PC-9 (cell line): Measurements from ENCODE around the gene ERCC5. TPM values are rescaled to one million over a fixed set of nuclear protein-coding genes. Genes with fewer than 3 reads are reported as not detected.

Experiments
- BruUV-seq: library from RNA; stranded (reverse); fragments of 400-500 nt; replicated peaks from 2 replicates; lab custom pipeline; 2021; lab: Mats Ljungman, UMichigan
- CTCF ChIA-PET: fragments of 300-600 bp; sonication (Branson Sonifier 250); formaldehyde crosslinking; loops from one replicate; lab custom pipeline; 2022; ENCODE audit warnings: antibody characterized with exemption; lab: Charles Lee
- POLR2A ChIA-PET: fragments of 300-600 bp; sonication (Branson Sonifier 250); formaldehyde crosslinking; loops from one replicate; lab custom pipeline; 2022; ENCODE audit warnings: antibody characterized with exemption; ENCODE audit not compliant: unreplicated experiment; lab: Charles Lee
- DNase-seq, 2 experiments: peaks; one replicate each; pipeline versions ENCODE4 v3.0.0 to v3.0.0-alpha.2; 2015 to 2022; ENCODE audit warnings: mixed read lengths in 1 of 2
- H2AFZ ChIP-seq: fragments of 200-600 bp; sonication (generic); 2 replicates; pipeline ENCODE4 v1.8.1; 2017; ENCODE audit warnings: antibody characterized with exemption
- H3F3A ChIP-seq: fragments of 200-600 bp; sonication (generic); 2 replicates; pipeline ENCODE4 v1.8.1; 2017; ENCODE audit warnings: antibody characterized with exemption, mild to moderate bottlenecking, low read depth; ENCODE audit not compliant: insufficient read depth
- H3K27ac ChIP-seq: fragments of 200-600 bp; sonication (generic); 2 replicates; pipeline ENCODE4 v1.6.1; 2016; ENCODE audit warnings: mixed run types
- H3K27me3 ChIP-seq: fragments of 200-600 bp; sonication (generic); 2 replicates; pipeline ENCODE4 v1.6.1; 2016; ENCODE audit warnings: low read depth, mixed run types; ENCODE audit not compliant: insufficient read depth
- H3K36me3 ChIP-seq: fragments of 200-600 bp; sonication (generic); 2 replicates; pipeline ENCODE4 v1.6.1; 2016; ENCODE audit warnings: low read depth, mixed run types
- H3K4me1 ChIP-seq: fragments of 200-600 bp; sonication (generic); replicated peaks from 2 replicates; pipeline ENCODE4 v1.6.1; 2016; ENCODE audit warnings: mixed run types; ENCODE audit not compliant: insufficient read depth
- H3K4me2 ChIP-seq: fragments of 200-600 bp; sonication (generic); 2 replicates; pipeline ENCODE4 v1.6.1; 2017; ENCODE audit warnings: mixed run types
- H3K4me3 ChIP-seq: fragments of 200-600 bp; sonication (generic); 2 replicates; pipeline ENCODE4 v1.6.1; 2016; ENCODE audit warnings: mixed run types
- H3K79me2 ChIP-seq: fragments of 200-600 bp; sonication (generic); 2 replicates; pipeline ENCODE4 v1.6.1; 2017; ENCODE audit warnings: low read depth, mixed run types
- H3K9me2 ChIP-seq: fragments of 200-600 bp; sonication (generic); 2 replicates; pipeline ENCODE4 v1.8.1; 2017; ENCODE audit warnings: mild to moderate bottlenecking; ENCODE audit not compliant: insufficient read depth
- H3K9me3 ChIP-seq: fragments of 200-600 bp; sonication (generic); 2 replicates; pipeline ENCODE4 v1.8.1; 2016; ENCODE audit warnings: low read depth; ENCODE audit not compliant: insufficient read depth
- H4K20me1 ChIP-seq: fragments of 200-600 bp; sonication (generic); 2 replicates; pipeline ENCODE4 v1.8.1; 2017; ENCODE audit not compliant: insufficient read depth
- CTCF ChIP-seq: fragments of 200-600 bp; sonication (generic); conservative IDR thresholded peaks from 2 replicates; pipeline ENCODE4 v1.6.1; 2017; ENCODE audit warnings: mixed run types, antibody characterized with exemption, mild to moderate bottlenecking, moderate library complexity
- EZH2 ChIP-seq: fragments of 200-600 bp; sonication (generic); IDR thresholded peaks from 2 replicates; pipeline ENCODE4 v1.8.0; 2017; ENCODE audit warnings: antibody characterized with exemption, low read depth
- intact Hi-C: fragments of 100-400 bp; cut with micrococcal nuclease; formaldehyde crosslinking; loops from one replicate; pipeline ENCODE4 v1.10.0; 2022; ENCODE audit not compliant: unreplicated experiment
- total RNA-seq: library from RNA; stranded (reverse); gene quantifications from 2 replicates; pipeline ENCODE4 v1.2.3, GENCODE V29; 2021

Gene ERCC5
- total RNA-seq, 1 experiment from 2014 or later: 33.9 TPM

DNA sequence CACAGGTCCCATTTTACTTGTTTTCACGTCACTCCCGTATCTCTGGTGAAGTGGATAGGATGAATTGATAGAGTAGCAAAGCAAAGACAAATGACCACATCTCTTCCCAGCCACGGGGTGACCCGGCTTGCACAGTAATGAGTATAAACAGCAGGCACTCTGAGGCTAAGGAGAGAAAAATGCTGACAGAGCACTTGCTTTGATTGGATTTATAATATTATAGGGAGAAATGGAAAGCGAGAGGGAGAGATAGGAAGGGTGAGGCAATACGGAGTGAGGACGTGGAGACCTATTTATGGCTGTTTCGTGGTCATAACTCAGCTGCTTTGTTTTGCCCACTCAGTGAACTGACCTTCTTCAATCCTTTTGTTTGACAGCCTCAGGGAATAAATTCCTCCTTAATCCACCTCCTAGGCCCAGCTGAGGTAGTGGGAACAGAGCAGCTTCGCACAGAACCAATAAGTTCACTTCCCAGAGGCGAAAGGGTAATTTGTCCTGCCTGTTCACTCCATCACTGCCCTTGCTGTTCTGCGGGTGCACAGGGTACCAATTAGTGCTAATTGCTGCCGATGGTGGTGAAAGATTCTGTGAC lies 68.6 kb downstream of the ERCC5 start:
- BruUV-seq: no TSS peak
- Histone ChIP-seq H3K27ac (no peak overlapping the region), H3K9me2 (no peaks in the 10 kb centered on the region), H3K4me3 (no peak overlapping the region), H4K20me1 (no peaks in the 10 kb centered on the region), H3F3A (peaks cover 25% of the 10 kb centered on the region), H3K4me1 (peaks cover 50% of the 10 kb centered on the region), H3K27me3 (no peaks in the 10 kb centered on the region), H3K4me2 (no peak overlapping the region), H3K79me2 (no peaks in the 10 kb centered on the region), H3K36me3 (no peaks in the 10 kb centered on the region), H3K9me3 (peaks cover 5% of the 10 kb centered on the region), H2AFZ (no peak overlapping the region)
- DNase-seq: peak in 1 of 2 experiments; percentile 28
- TF ChIP-seq EZH2: no peak
- no peak for TF ChIP-seq CTCF
- ChIA-PET CTCF (interaction anchor here (0.7 kb wide), 1 partner anchor 38 kb away, joined by 5 read pairs; no protein-coding TSS in a partner anchor), POLR2A (no interaction called here)
- intact Hi-C loops: loop anchor here (5.0 to 10.0 kb wide), 3 partner anchors 273 to 1658 kb away; no protein-coding TSS in a partner anchor

GRCh38 chr13:102915393-102915930 lies 69.6 kb downstream of the ERCC5 start:
- no TSS peak for BruUV-seq
- Histone ChIP-seq H4K20me1 (no peaks in the 10 kb centered on the region), H3F3A (peaks cover 20% of the 10 kb centered on the region), H3K4me2 (peak overlapping the region; percentile 64; the same call in 1 of the 2 replicates), H3K4me3 (no peak overlapping the region), H3K9me2 (no peaks in the 10 kb centered on the region), H2AFZ (no peak overlapping the region), H3K36me3 (no peaks in the 10 kb centered on the region), H3K9me3 (no peaks in the 10 kb centered on the region; the same call in 1 of the 2 replicates), H3K27me3 (no peaks in the 10 kb centered on the region), H3K27ac (no peak overlapping the region), H3K79me2 (no peaks in the 10 kb centered on the region), H3K4me1 (peaks cover 42% of the 10 kb centered on the region)
- ChIA-PET CTCF (interaction anchor here (1.0 kb wide), 1 partner anchor 1335 kb away, joined by 3 read pairs; no protein-coding TSS in a partner anchor), POLR2A (no interaction called here)
- intact Hi-C loops: loop anchor here (10.0 kb wide), 1 partner anchor 559 kb away; no protein-coding TSS in a partner anchor
- peak in 1 of 2 experiments; percentile 24 for DNase-seq
- TF ChIP-seq CTCF (no peak), EZH2 (no peak)

DNA sequence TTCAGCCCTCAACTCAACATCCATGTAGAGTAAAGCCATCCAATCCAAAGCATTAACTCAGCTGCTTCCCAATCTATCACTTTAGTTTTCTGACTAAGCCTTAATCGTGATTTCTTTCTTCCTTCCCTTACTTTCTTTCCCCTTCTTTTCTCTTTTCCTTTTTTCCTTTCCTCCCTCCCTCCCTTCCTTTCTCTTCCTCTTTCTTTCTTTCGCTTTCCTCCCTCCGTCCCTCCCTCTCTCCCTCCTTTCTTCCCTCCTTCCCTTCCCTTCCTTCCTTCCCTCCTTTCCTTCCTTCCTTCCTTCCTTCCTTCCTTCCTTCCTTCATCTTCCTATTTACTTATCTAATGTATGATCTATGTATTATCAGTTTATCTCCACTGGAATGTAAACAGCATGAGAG lies 71.2 kb downstream of the ERCC5 start:
- intact Hi-C loops: loop anchor here (10.0 kb wide), 1 partner anchor 558 kb away; no protein-coding TSS in a partner anchor
- ChIA-PET POLR2A (no interaction called here), CTCF (no interaction called here)
- no peak overlapping the region for H3K27ac ChIP-seq
- peaks cover 4% of the 10 kb centered on the region; the same call in 1 of the 2 replicates for H3F3A ChIP-seq
- no peak for DNase-seq
- no peak overlapping the region; the same call in none of the 2 replicates for H2AFZ ChIP-seq
- BruUV-seq: no TSS peak
- H3K4me2 ChIP-seq: peak overlapping the region; percentile 64
- TF ChIP-seq EZH2 (no peak), CTCF (no peak)
- no peaks in the 10 kb centered on the region for H3K27me3 ChIP-seq
- H3K9me3 ChIP-seq: no peaks in the 10 kb centered on the region; the same call in 1 of the 2 replicates
- H3K4me3 ChIP-seq: no peak overlapping the region
- no peaks in the 10 kb centered on the region for H3K79me2 ChIP-seq
- no peaks in the 10 kb centered on the region for H4K20me1 ChIP-seq
- no peaks in the 10 kb centered on the region for H3K9me2 ChIP-seq
- H3K36me3 ChIP-seq: no peaks in the 10 kb centered on the region
- H3K4me1 ChIP-seq: peaks cover 27% of the 10 kb centered on the region
